GM19397 (cell line): Measurements from ENCODE around the gene NDUFC1.
A peak's percentile ranks its signal among the peaks of the same experiment; 100 is the strongest.

Source experiments
- ATAC-seq: cut with Tn5 transposase; IDR thresholded peaks from one replicate; pipeline ENCODE4 v1.9.1; 2021; ENCODE audit warnings: mild to moderate bottlenecking, moderate library complexity; ENCODE audit not compliant: unreplicated experiment

The NDUFC1 gene

GRCh38 chr4:139300431-139301112 lies 1.7 kb downstream of the NDUFC1 start:
- ATAC-seq: peak; percentile 2

GRCh38 chr4:139299536-139299935 lies 2.7 kb downstream of the NDUFC1 start:
- ATAC-seq: no peak

GRCh38 chr4:139297001-139297410 lies 5.3 kb downstream of the NDUFC1 start:
- no peak for ATAC-seq

GRCh38 chr4:139295942-139296299 lies 6.4 kb downstream of the NDUFC1 start:
- no peak for ATAC-seq

GRCh38 chr4:139295206-139295941 lies 6.9 kb downstream of the NDUFC1 start:
- ATAC-seq: peak; percentile 97

GRCh38 chr4:139286186-139286698 lies 16.0 kb downstream of the NDUFC1 start:
- ATAC-seq: no peak

- ATAC-seq: no peak
Measured at GRCh38 chr4:139282721-139283075, 19.6 kb downstream of the NDUFC1 start.

GRCh38 chr4:139282065-139282720 lies 20.1 kb downstream of the NDUFC1 start:
- no peak for ATAC-seq

- ATAC-seq: no peak
Measured at GRCh38 chr4:139279760-139280620, 22.3 kb downstream of the NDUFC1 start, which contains the start of gene MGARP. Gene MGARP, minus strand, starts transcription at chr4:139280225. Its CDS starts 67 bp downstream, at chr4:139280158.

GRCh38 chr4:139278912-139279759 lies 23.1 kb downstream of the NDUFC1 start:
- no peak for ATAC-seq

GRCh38 chr4:139278485-139278884 lies 23.8 kb downstream of the NDUFC1 start:
- ATAC-seq: no peak

GRCh38 chr4:139275281-139275735 lies 27.0 kb downstream of the NDUFC1 start:
- ATAC-seq: no peak

GRCh38 chr4:139274790-139275189 lies 27.5 kb downstream of the NDUFC1 start:
- no peak for ATAC-seq

- no peak for ATAC-seq
Measured at GRCh38 chr4:139273835-139274234, 28.4 kb downstream of the NDUFC1 start.

- no peak for ATAC-seq
Measured at GRCh38 chr4:139267301-139267700, 35.0 kb downstream of the NDUFC1 start.

- peak; percentile 98 for ATAC-seq
Measured at GRCh38 chr4:139266583-139267257, 35.6 kb downstream of the NDUFC1 start.

GRCh38 chr4:139266208-139266582 lies 36.1 kb downstream of the NDUFC1 start:
- ATAC-seq: no peak

GRCh38 chr4:139265654-139266053 lies 36.6 kb downstream of the NDUFC1 start:
- no peak for ATAC-seq

GRCh38 chr4:139256349-139256748 lies 45.9 kb downstream of the NDUFC1 start:
- ATAC-seq: no peak
